HG03025 (cell line): ENCODE measurements around the gene ARHGAP44.

ENCODE experiments used
- ATAC-seq: cut with Tn5 transposase; IDR thresholded peaks from one replicate; pipeline ENCODE4 v1.9.1; 2021; ENCODE audit warnings: mild to moderate bottlenecking, moderate library complexity; ENCODE audit not compliant: unreplicated experiment, low FRiP score

ARHGAP44 gene

DNA sequence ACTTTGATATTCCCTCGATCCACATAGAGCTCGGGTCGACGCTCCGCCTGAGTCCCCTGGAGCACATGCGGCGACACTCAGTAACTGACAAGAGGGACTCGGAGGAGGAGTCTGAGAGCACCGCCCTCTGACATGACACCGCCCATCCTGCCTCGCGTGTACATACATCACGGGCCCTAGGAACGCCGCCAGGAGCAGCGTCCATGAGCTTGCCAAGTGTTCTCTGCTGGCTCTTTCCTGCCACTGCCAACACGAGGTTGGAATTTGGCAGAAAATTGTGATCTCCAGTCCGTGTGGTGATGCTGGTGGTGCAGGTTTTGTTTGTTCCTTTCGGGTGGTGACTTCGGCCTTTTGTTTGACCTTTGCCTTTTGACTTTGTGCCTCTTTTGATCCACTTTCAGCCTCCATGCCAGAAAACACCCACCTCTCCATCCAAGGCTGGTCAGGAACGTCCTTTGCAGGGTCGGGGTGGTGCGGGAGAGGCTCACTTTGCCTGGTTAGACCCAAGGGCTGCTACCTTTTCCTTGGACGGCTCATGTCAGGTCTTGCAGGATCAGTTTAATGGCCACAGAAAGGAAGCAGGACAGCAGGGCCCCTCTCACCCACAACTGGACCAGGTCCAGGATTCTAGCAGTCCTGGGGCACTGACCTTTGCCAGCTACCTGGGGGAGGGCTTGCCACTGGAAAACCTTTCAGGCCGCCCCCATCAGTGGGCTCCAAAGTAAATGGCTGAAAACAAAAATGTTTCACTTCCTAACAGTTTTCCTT lies 200.9 kb downstream of the ARHGAP44 start:
- ATAC-seq: no peak

GRCh38 chr17:12990926-12991325 lies 201.6 kb downstream of the ARHGAP44 start:
- ATAC-seq: no peak

DNA sequence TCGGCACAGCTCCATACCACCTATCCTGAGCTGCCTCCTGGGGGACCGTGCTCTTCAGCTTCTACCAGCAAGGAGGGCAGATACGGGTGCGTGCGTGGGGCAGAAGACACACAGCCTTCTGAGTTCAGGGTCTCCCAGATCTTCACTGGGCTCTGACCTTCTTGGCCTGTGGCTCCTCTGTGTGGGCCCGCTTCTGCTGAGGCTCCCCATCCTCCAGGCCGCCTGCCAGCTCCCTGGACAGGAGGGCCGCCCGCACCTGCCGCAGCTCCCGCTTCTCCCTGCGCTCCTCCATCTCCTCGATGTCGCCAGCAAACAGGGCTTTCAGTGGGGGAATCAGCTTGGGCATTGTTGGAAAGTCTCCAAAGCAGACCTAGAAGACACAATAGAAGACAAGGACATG lies 203.4 kb downstream of the ARHGAP44 start:
- no peak for ATAC-seq

- no peak for ATAC-seq
These were observed 204.3 kb downstream of the ARHGAP44 start for GRCh38 chr17:12993631-12994030.

DNA sequence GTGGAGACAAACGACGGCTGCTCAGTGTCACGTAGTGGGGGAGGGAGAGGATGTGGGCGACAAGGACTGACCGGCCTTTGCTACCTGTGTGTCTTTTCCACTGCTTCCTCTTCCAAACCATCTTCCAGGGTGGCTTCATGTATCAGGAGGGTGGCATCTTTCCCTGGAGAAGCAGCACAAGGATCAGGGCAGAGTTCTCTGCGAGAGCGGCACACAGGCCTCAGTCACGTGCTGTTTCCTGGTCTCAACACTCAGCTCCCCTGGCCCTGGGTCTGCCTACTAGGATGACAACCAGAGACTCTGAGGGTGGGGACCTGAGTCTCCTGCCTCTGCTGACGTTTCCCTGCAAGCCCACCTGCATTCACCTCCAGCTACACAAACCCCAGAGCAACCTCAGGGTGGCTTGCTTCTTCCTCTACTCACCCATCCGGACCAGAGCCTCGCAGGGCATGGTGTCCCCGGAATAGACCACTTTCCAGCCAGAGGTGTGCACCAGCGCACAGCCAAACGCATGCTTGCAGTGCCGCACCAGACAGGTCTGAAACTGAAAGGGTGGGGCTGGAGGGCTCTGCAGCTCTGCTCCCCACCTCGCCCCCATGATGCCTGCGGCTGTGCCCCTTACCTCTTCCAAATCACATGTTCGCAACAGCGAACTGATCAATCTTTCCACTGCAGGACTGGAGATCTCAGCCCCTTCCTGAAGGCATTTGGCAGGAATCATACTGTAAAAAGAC lies 205.2 kb downstream of the ARHGAP44 start:
- ATAC-seq: no peak

- no peak for ATAC-seq
These were observed 206.0 kb downstream of the ARHGAP44 start for GRCh38 chr17:12995106-12995895.

DNA sequence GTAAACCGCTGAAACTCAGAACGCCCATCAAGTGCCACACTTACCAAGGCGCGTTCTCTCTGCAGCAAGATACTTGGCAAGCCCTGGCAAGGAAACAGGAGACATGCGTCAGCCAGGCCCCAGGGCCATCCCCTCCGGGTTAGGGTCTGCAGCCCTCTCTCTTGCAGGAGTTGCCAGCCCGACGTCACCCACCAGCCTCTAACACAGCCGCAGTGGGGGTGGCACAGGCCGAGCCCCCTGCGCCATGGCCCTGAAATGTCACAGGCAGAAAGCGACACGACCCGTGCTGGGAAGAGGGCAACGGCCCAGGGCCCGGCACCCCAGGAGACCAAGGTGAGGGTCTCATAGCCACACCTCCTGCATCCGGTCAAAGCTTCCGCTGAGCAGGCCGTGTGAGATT lies 206.6 kb downstream of the ARHGAP44 start:
- ATAC-seq: no peak

GRCh38 chr17:12996357-12996756 lies 207.1 kb downstream of the ARHGAP44 start:
- ATAC-seq: no peak

GRCh38 chr17:12996941-12997340 lies 207.6 kb downstream of the ARHGAP44 start:
- ATAC-seq: no peak

GRCh38 chr17:12998461-12998860 lies 209.2 kb downstream of the ARHGAP44 start:
- ATAC-seq: no peak

GRCh38 chr17:12998874-12999273 lies 209.6 kb downstream of the ARHGAP44 start:
- ATAC-seq: no peak

GRCh38 chr17:13000561-13000960 lies 211.3 kb downstream of the ARHGAP44 start:
- no peak for ATAC-seq

GRCh38 chr17:13001991-13002615 lies 212.8 kb downstream of the ARHGAP44 start:
- no peak for ATAC-seq

- no peak for ATAC-seq
These were observed 213.6 kb downstream of the ARHGAP44 start for GRCh38 chr17:13002761-13003453.

DNA sequence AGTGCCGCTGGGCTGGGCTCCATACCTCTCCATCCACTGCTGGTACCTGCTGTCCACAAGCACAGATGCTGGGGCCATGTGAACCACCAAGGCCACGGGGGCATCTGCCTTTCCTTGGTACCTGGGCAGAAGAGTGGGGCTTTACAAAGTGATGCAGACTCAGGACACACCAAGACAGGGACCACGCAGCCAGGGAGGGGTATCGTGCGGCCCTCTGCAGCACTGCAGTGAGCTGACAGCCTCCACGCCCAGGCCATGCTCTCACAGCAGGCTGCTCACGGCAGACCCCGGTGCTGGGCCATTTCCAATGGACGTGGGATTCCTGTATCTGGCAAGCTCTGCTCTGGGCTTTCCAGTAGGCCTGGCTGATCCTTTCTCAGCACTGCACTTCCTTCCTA lies 214.2 kb downstream of the ARHGAP44 start:
- no peak for ATAC-seq

DNA sequence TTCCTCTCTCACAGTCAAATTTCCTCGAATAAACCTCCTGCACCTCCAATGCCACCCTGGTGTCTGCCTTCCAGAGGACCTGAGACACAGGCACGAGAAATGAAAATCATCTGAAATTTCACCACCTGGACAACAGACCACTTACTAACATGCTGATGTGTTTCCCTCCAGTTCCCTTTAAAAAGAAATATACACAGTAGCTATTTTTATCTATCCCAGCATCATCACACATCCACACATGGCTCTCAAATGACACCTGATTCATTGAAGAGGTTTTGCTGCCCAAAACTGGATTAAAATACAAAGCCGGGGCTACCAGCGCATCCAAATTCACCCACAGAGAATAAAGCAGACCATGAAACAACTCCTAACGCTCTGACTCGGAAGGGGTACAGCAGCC lies 214.6 kb downstream of the ARHGAP44 start:
- ATAC-seq: no peak

DNA sequence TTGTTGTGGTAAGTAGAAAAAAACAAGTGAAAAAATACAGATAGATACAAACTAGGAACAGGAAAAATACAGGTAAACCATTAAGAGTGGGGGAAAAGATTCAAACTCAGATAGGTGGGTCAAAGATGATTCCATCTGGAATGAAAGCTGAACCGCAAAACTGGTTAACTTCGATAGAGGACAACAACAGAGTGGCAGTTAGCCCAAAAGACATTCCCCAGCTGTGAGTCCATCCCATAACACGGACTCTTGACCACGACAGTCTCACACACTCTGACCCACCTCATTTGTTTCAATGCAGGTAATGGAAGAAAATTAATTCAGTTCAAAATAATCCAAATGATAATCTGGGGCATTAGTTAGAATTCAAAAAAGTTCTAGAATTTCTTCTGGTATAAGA lies 215.0 kb downstream of the ARHGAP44 start:
- ATAC-seq: no peak

DNA sequence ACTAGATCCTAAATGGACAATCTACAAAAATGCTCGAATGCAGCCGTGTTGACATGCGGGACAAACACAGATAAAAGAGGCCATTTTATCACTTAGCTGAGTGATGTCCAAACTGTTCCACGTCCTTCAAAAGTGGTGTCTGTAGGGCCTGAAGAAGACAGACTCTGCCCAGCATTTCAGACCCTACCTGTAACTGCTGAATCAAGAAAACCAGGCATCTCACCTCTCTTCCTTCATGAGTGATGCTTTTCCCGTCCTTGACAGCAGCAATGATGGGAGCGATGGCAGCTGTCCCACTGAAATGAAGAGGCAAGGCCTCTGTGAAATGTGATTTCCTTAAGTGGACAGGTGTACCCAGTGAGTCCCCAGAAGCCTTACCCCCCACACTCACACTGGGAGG lies 216.2 kb downstream of the ARHGAP44 start:
- ATAC-seq: no peak

DNA sequence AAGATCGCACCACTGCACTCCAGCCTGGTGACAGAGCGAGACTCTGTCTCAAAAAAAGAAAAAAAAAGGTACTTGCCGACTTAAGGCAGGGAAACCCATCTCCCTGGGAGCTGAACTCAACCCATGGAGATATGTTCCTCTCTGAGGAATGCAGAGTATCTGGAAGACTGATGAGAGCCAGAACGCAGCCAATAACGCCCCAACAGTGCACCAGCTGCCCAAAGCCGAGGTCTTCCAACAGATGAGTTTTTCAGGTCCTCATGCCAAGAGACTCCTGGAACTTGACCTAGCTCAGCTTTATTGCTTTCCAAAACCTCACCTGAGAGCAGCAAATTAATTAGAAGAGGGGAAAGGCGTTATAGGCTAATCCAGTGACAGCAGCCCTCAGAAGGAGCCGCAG lies 219.2 kb downstream of the ARHGAP44 start:
- ATAC-seq: no peak

DNA sequence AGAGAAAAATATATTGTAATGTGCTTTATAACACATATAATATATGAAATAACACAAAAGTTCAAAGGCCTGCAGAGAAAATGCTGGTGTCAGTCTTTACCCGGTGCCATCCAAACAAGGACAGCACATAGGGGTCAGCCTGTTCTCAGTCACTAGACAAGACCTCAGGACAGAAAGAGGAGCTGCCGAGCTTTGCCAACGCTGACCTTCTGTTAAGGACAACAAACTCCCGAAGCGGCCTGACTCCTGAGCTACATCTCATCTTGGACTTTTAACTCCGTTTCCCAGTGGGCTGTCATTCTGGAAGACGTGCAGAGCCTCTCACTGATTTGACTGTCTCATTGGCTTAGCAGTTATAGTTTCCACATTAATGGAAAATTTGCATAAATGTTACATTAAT lies 221.7 kb downstream of the ARHGAP44 start:
- ATAC-seq: no peak
